HEK293T (cell line): ENCODE results near the gene MICAL2.

Source experiments
- CTCF ChIA-PET: fragments of 350-600 bp; formaldehyde crosslinking; extraction: SDS; loops from one replicate; lab custom pipeline; 2021; ENCODE audit warnings: antibody characterized with exemption, inconsistent platforms; lab: Yijun Ruan, JAX
- POLR2A ChIA-PET: fragments of 350-600 bp; formaldehyde crosslinking; extraction: SDS; loops from one replicate; lab custom pipeline; 2020; ENCODE audit warnings: antibody characterized with exemption, inconsistent platforms; lab: Yijun Ruan, JAX
- DNase-seq: peaks from one replicate; pipeline ENCODE4 v3.0.0; 2012; ENCODE audit warnings: mixed read lengths; ENCODE audit errors: extremely low spot score
- ARNT ChIP-seq: fragments of 450-650 bp; IDR thresholded peaks from 2 replicates; pipeline ENCODE4 v1.6.1; 2017; ENCODE audit warnings: mild to moderate bottlenecking
- BHLHE40 ChIP-seq: fragments of 450-650 bp; IDR thresholded peaks from 2 replicates; pipeline ENCODE4 v1.6.1; 2016; ENCODE audit warnings: mild to moderate bottlenecking, moderate library complexity, borderline replicate concordance
- CTBP1 ChIP-seq: fragments of 450-650 bp; IDR thresholded peaks from 2 replicates; pipeline ENCODE4 v1.6.1; 2016; ENCODE audit warnings: borderline replicate concordance
- ELF4 ChIP-seq: fragments of 450-650 bp; IDR thresholded peaks from 2 replicates; pipeline ENCODE4 v1.6.1; 2017; ENCODE audit warnings: antibody characterized with exemption
- FOXA1 ChIP-seq: fragments of 450-650 bp; IDR thresholded peaks from 2 replicates; pipeline ENCODE4 v1.6.1; 2016; ENCODE audit warnings: mild to moderate bottlenecking
- FOXK2 ChIP-seq: fragments of 450-650 bp; IDR thresholded peaks from 2 replicates; pipeline ENCODE4 v1.6.1; 2016; ENCODE audit warnings: mild to moderate bottlenecking
- FOXM1 ChIP-seq: fragments of 450-650 bp; IDR thresholded peaks from 2 replicates; pipeline ENCODE4 v1.6.1; 2017; ENCODE audit warnings: mild to moderate bottlenecking, borderline replicate concordance
- HDGF ChIP-seq: fragments of 450-650 bp; IDR thresholded peaks from 2 replicates; pipeline ENCODE4 v1.6.1; 2017; ENCODE audit warnings: antibody characterized with exemption, borderline replicate concordance
- L3MBTL2 ChIP-seq: fragments of 450-650 bp; conservative IDR thresholded peaks from 2 replicates; pipeline ENCODE4 v1.6.1; 2016; ENCODE audit warnings: mild to moderate bottlenecking
- LEF1 ChIP-seq: fragments of 450-650 bp; IDR thresholded peaks from 2 replicates; pipeline ENCODE4 v1.6.1; 2017; ENCODE audit warnings: mild to moderate bottlenecking, borderline replicate concordance
- NFRKB ChIP-seq: fragments of 450-650 bp; IDR thresholded peaks from 2 replicates; pipeline ENCODE4 v1.6.1; 2016; ENCODE audit warnings: mild to moderate bottlenecking, moderate library complexity
- SP1 ChIP-seq: fragments of 450-650 bp; IDR thresholded peaks from 2 replicates; pipeline ENCODE4 v1.6.1; 2017
- SUZ12 ChIP-seq: fragments of 450-650 bp; IDR thresholded peaks from 2 replicates; pipeline ENCODE4 v1.6.1; 2016; ENCODE audit warnings: mild to moderate bottlenecking
- TARDBP ChIP-seq: fragments of 450-650 bp; IDR thresholded peaks from 2 replicates; pipeline ENCODE4 v1.6.1; 2016
- ZNF384 ChIP-seq: fragments of 450-650 bp; IDR thresholded peaks from 2 replicates; pipeline ENCODE4 v1.6.1; 2016
- TF ChIP-seq, protein P1 (sequence below): fragments of 450-650 bp; IDR thresholded peaks from 2 replicates; pipeline ENCODE4 v1.6.1; 2016

The MICAL2 gene

GRCh38 chr11:12185106-12185690, 74.8 kb downstream of the MICAL2 start:
- no peak for TF ChIP-seq L3MBTL2
- TF ChIP-seq ELF4 = no peak
- TF ChIP-seq TARDBP = no peak
- TF ChIP-seq CTBP1 = no peak
- TF ChIP-seq HDGF = no peak
- TF ChIP-seq SP1 = no peak
- TF ChIP-seq ZNF384 = no peak
- POLR2A ChIA-PET = no interaction called here
- CTCF ChIA-PET = interaction anchor here (0.7 kb wide), 1 partner anchor 516 kb away, joined by 3 read pairs; no protein-coding TSS in a partner anchor
- no peak for DNase-seq

DNA sequence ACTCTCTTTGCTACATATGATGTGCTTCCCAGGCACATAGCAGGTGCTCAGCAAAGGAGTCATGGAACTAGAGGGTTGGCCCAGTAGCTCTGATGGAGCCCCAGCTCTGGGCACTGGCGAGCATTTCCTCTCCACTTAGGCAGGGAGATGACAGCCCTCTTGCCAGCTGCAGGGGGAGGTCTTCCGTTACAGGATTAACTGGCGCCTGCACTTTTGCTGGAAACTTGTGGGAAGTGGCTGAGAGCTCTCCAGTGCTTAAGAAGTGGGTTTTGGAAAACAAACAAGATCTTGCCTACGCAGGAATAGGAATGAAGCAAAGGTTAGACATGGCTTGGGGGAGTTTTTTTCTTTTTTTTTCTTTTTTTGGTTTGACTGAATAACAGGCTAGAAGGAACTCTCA, 75.5 kb downstream of the MICAL2 start:
- CTCF ChIA-PET = interaction anchor here (0.6 to 0.7 kb wide), 2 partner anchors 100 to 517 kb away, joined by 3 read pairs; no protein-coding TSS in a partner anchor
- no peak for DNase-seq
- POLR2A ChIA-PET = no interaction called here
- no peak for TF ChIP-seq FOXA1
- no peak for TF ChIP-seq L3MBTL2
- TF ChIP-seq NFRKB = no peak
- TF ChIP-seq SP1 = no peak
- TF ChIP-seq ARNT = no peak
- no peak for TF ChIP-seq LEF1
- no peak for TF ChIP-seq CTBP1

DNA sequence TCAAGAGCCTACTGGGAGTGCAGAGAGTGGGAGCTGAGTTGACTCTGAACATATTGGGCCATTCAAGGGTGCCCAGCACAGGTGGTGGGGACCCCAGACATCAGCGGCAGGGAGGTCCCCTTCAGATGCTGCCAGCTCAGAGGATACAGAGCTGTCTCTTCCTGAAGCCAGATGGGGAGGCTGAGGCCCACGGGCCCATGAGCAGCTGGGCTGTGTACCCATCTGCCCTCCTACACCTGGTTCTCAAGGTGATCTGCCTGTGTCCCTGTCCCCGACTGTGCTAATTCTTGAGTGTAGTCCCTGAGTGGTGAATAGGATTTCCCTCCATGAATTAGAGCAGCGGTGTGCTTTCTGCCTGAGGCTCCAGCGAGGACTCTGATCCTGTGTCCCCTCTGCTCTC, 76.3 kb downstream of the MICAL2 start:
- CTCF ChIA-PET = interaction anchor here (0.6 kb wide), 1 partner anchor 101 kb away, joined by 3 read pairs; no protein-coding TSS in a partner anchor
- TF ChIP-seq FOXM1 (no peak), FOXA1 (no peak), BHLHE40 (no peak), ELF4 (no peak), NFRKB (no peak), CTBP1 (no peak), FOXK2 (no peak)
- DNase-seq = no peak
- POLR2A ChIA-PET = no interaction called here

DNA sequence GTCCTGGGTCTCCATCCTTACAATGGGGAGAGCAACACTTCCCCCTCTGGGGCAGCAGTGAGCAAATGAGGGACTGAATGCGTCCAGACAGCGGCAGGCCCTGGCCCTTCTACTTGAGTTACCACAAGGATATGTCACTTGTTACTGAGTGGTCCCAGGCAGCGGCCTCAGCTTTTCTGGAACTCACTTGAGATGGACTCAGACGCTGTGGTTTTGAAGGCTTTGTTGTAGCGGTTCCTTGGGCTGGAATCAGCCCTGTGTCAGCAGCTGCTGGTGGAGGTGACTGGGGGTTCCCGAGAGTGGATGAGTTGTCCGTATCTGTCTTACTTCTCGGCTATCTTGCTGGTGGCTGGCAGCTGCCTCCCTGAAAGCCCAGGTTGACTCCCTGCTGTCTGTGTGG, 77.0 kb downstream of the MICAL2 start:
- no peak for DNase-seq
- TF ChIP-seq LEF1 (no peak), TARDBP (no peak), L3MBTL2 (no peak), SP1 (no peak), ARNT (no peak), HDGF (no peak), ELF4 (no peak), SUZ12 (no peak), CTBP1 (no peak), NFRKB (no peak), ZNF384 (no peak), FOXK2 (no peak), BHLHE40 (no peak), FOXA1 (no peak)
- TF ChIP-seq, protein P1, sequence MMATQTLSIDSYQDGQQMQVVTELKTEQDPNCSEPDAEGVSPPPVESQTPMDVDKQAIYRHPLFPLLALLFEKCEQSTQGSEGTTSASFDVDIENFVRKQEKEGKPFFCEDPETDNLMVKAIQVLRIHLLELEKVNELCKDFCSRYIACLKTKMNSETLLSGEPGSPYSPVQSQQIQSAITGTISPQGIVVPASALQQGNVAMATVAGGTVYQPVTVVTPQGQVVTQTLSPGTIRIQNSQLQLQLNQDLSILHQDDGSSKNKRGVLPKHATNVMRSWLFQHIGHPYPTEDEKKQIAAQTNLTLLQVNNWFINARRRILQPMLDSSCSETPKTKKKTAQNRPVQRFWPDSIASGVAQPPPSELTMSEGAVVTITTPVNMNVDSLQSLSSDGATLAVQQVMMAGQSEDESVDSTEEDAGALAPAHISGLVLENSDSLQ = no peak
- POLR2A ChIA-PET = no interaction called here
- CTCF ChIA-PET = no interaction called here

GRCh38 chr11:12188548-12189317, 78.3 kb downstream of the MICAL2 start:
- CTCF ChIA-PET = no interaction called here
- TF ChIP-seq SP1 = no peak
- no peak for TF ChIP-seq ELF4
- no peak for TF ChIP-seq TARDBP
- TF ChIP-seq, protein P1 = no peak
- TF ChIP-seq BHLHE40 = no peak
- TF ChIP-seq NFRKB = no peak
- no peak for TF ChIP-seq ZNF384
- TF ChIP-seq L3MBTL2 = no peak
- TF ChIP-seq HDGF = no peak
- TF ChIP-seq CTBP1 = no peak
- TF ChIP-seq FOXK2 = no peak
- no peak for TF ChIP-seq FOXA1
- no peak for TF ChIP-seq LEF1
- TF ChIP-seq FOXM1 = no peak
- TF ChIP-seq SUZ12 = no peak
- no peak for TF ChIP-seq ARNT
- POLR2A ChIA-PET = interaction anchor here (1.4 kb wide), 1 partner anchor 13 kb away, joined by 3 read pairs; no protein-coding TSS in a partner anchor
- DNase-seq = no peak

- POLR2A ChIA-PET = interaction anchor here (1.4 kb wide), 1 partner anchor 12 kb away, joined by 3 read pairs; no protein-coding TSS in a partner anchor
- no peak for TF ChIP-seq ELF4
- TF ChIP-seq ZNF384 = no peak
- no peak for TF ChIP-seq HDGF
- no peak for TF ChIP-seq FOXK2
- TF ChIP-seq L3MBTL2 = no peak
- CTCF ChIA-PET = no interaction called here
- DNase-seq = no peak
Measured at GRCh38 chr11:12189543-12190235, 79.3 kb downstream of the MICAL2 start.
